ENCODE results near the gene RNF130. TPM values are rescaled to one million over a fixed set of nuclear protein-coding genes. Genes with fewer than 3 reads are reported as not detected.

RNF130 gene
- total and polyA plus RNA-seq, 9 of the 15 experiments (the other 6 are each of a cell fraction or from before 2014, with no cell fraction given), result 5.8 to 39.4 (median 27.1) TPM

GRCh38 chr5:179969110-179969509 is 102.4 kb downstream of the RNF130 start:
- Histone ChIP-seq H3K4me2 (ENCODE audit: insufficient read depth, low read length) (no peak overlapping the region), H3K9me1 (ENCODE audit: control insufficient read depth, insufficient read depth, low read length) (no peaks in the 10 kb centered on the region), H3K36me3 (ENCODE audit: control insufficient read depth, insufficient read depth, low read length) (peaks cover 3% of the 10 kb centered on the region; the same call in 1 of the 3 replicates), H3K79me2 (ENCODE audit: control insufficient read depth, insufficient read depth, low read length) (no peaks in the 10 kb centered on the region), H3K9ac (ENCODE audit: insufficient read depth in 1 of 2, low read depth in 2 of 2, low read length in 2 of 2) (no peak overlapping the region), H3K4me3 (no peak overlapping the region), H2AFZ (ENCODE audit: low read depth, low read length) (no peak overlapping the region), H3K4me1 (replicated peaks in 1 of 2; ENCODE audit: control insufficient read depth in 2 of 2, insufficient read depth in 2 of 2, low read length in 2 of 2) (no peaks in the 10 kb centered on the region), H3K27me3 (ENCODE audit: control insufficient read depth in 2 of 2, insufficient read depth in 2 of 2, low read length in 2 of 2) (no peaks in the 10 kb centered on the region), H4K20me1 (replicated peaks; ENCODE audit: control insufficient read depth, insufficient read depth, low read length) (no peaks in the 10 kb centered on the region), H3K9me3 (replicated peaks; ENCODE audit: control insufficient read depth, insufficient read depth, low read depth, low read length) (no peaks in the 10 kb centered on the region), H3K27ac (ENCODE audit: extremely low read depth, low read depth, low read length) (no peak overlapping the region)
- intact Hi-C loops (cut with micrococcal nuclease), result no loop called here
- DNase-seq (ENCODE audit: extremely low read depth in 1 of 4, low spot score in 3 of 4) (no peak), FAIRE-seq (no peak), ATAC-seq (no peak)
- CTCF ChIA-PET (ENCODE audit: low intra/inter-chr PET ratio), result no interaction called here
- 55% methylated on average over 4 of the region's 4 CpGs for WGBS (ENCODE audit: insufficient coverage, low coverage, missing lambda C conversion rate)
- BruUV-seq (replicated peaks), result no TSS peak
- in situ Hi-C loops (cut with MboI), result no loop called here
- TF ChIP-seq HCFC1 (IDR thresholded peaks at IDR 0.05; ENCODE audit: low read depth, low read length) (no peak), HES1 (IDR thresholded peaks at IDR 0.05; ENCODE audit: low read depth) (no peak), NONO (IDR thresholded peaks at IDR 0.05; ENCODE audit: low read depth in 2 of 2, low read length in 1 of 2) (no peak), SMAD4 (CRISPR knock-in tag; conservative IDR thresholded peaks at IDR 0.05) (no peak)
- POLR2A ChIA-PET, result no interaction called here

GRCh38 chr5:179967489-179967888 is 104.1 kb downstream of the RNF130 start:
- WGBS (ENCODE audit: insufficient coverage, low coverage, missing lambda C conversion rate), result 33% methylated on average over 1 of the region's 1 CpG
- Histone ChIP-seq H3K36me3 (ENCODE audit: control insufficient read depth, insufficient read depth, low read length) (peaks cover 3% of the 10 kb centered on the region; the same call in 1 of the 3 replicates), H3K27ac (ENCODE audit: extremely low read depth, low read depth, low read length) (no peak overlapping the region), H3K79me2 (ENCODE audit: control insufficient read depth, insufficient read depth, low read length) (no peaks in the 10 kb centered on the region), H3K9me3 (replicated peaks; ENCODE audit: control insufficient read depth, insufficient read depth, low read depth, low read length) (no peaks in the 10 kb centered on the region), H3K4me1 (replicated peaks in 1 of 2; ENCODE audit: control insufficient read depth in 2 of 2, insufficient read depth in 2 of 2, low read length in 2 of 2) (no peaks in the 10 kb centered on the region), H4K20me1 (replicated peaks; ENCODE audit: control insufficient read depth, insufficient read depth, low read length) (no peaks in the 10 kb centered on the region), H3K4me3 (no peak overlapping the region), H3K9me1 (ENCODE audit: control insufficient read depth, insufficient read depth, low read length) (no peaks in the 10 kb centered on the region), H3K27me3 (ENCODE audit: control insufficient read depth in 2 of 2, insufficient read depth in 2 of 2, low read length in 2 of 2) (no peaks in the 10 kb centered on the region), H2AFZ (ENCODE audit: low read depth, low read length) (no peak overlapping the region), H3K9ac (ENCODE audit: insufficient read depth in 1 of 2, low read depth in 2 of 2, low read length in 2 of 2) (no peak overlapping the region), H3K4me2 (ENCODE audit: insufficient read depth, low read length) (no peak overlapping the region)
- in situ Hi-C loops (cut with MboI), result no loop called here
- no peak for FAIRE-seq
- POLR2A ChIA-PET, result no interaction called here
- ATAC-seq, result no peak
- intact Hi-C loops (cut with micrococcal nuclease), result no loop called here
- CTCF ChIA-PET (ENCODE audit: low intra/inter-chr PET ratio), result no interaction called here
- TF ChIP-seq CXXC5 (CRISPR knock-in tag; IDR thresholded peaks at IDR 0.05) (no peak), CAMTA2 (CRISPR knock-in tag; conservative IDR thresholded peaks at IDR 0.05) (no peak), CBX3 (IDR thresholded peaks at IDR 0.05; ENCODE audit: borderline replicate concordance in 1 of 2, low read length in 2 of 2) (no peak), SIN3A (IDR thresholded peaks at IDR 0.05; ENCODE audit: borderline replicate concordance in 2 of 2, control insufficient read depth in 1 of 2, low read depth in 2 of 2, low read length in 2 of 2) (no peak), FOXJ3 (CRISPR knock-in tag; IDR thresholded peaks at IDR 0.05) (no peak), ZNF277 (CRISPR knock-in tag; IDR thresholded peaks at IDR 0.05; ENCODE audit: borderline replicate concordance) (no peak), ZNF583 (CRISPR knock-in tag; IDR thresholded peaks at IDR 0.05) (no peak), MCM7 (IDR thresholded peaks at IDR 0.05) (no peak), ELF1 (tag; IDR thresholded peaks at IDR 0.05) (no peak), POLR3G (IDR thresholded peaks at IDR 0.05; ENCODE audit: extremely low read depth, insufficient read length, insufficient replicate concordance) (no peak), MAX (CRISPR knock-in tag; IDR thresholded peaks at IDR 0.05) (no peak), TCF7L2 (IDR thresholded peaks at IDR 0.05; ENCODE audit: low read depth, low read length) (no peak)
- no peak for DNase-seq (ENCODE audit: extremely low read depth in 1 of 4, low spot score in 3 of 4)
- BruUV-seq (replicated peaks), result no TSS peak
